HEK293T (cell line): ENCODE results near the gene SYNPO2.

Source experiments
- CTCF ChIA-PET: fragments of 350-600 bp; formaldehyde crosslinking; extraction: SDS; loops from one replicate; lab custom pipeline; 2021; ENCODE audit warnings: antibody characterized with exemption, inconsistent platforms; lab: Yijun Ruan, JAX
- POLR2A ChIA-PET: fragments of 350-600 bp; formaldehyde crosslinking; extraction: SDS; loops from one replicate; lab custom pipeline; 2020; ENCODE audit warnings: antibody characterized with exemption, inconsistent platforms; lab: Yijun Ruan, JAX
- DNase-seq: peaks from one replicate; pipeline ENCODE4 v3.0.0; 2012; ENCODE audit warnings: mixed read lengths; ENCODE audit errors: extremely low spot score
- ARNT ChIP-seq: fragments of 450-650 bp; IDR thresholded peaks from 2 replicates; pipeline ENCODE4 v1.6.1; 2017; ENCODE audit warnings: mild to moderate bottlenecking
- BHLHE40 ChIP-seq: fragments of 450-650 bp; IDR thresholded peaks from 2 replicates; pipeline ENCODE4 v1.6.1; 2016; ENCODE audit warnings: mild to moderate bottlenecking, moderate library complexity, borderline replicate concordance
- CTBP1 ChIP-seq: fragments of 450-650 bp; IDR thresholded peaks from 2 replicates; pipeline ENCODE4 v1.6.1; 2016; ENCODE audit warnings: borderline replicate concordance
- ELF4 ChIP-seq: fragments of 450-650 bp; IDR thresholded peaks from 2 replicates; pipeline ENCODE4 v1.6.1; 2017; ENCODE audit warnings: antibody characterized with exemption
- FOXA1 ChIP-seq: fragments of 450-650 bp; IDR thresholded peaks from 2 replicates; pipeline ENCODE4 v1.6.1; 2016; ENCODE audit warnings: mild to moderate bottlenecking
- FOXK2 ChIP-seq: fragments of 450-650 bp; IDR thresholded peaks from 2 replicates; pipeline ENCODE4 v1.6.1; 2016; ENCODE audit warnings: mild to moderate bottlenecking
- FOXM1 ChIP-seq: fragments of 450-650 bp; IDR thresholded peaks from 2 replicates; pipeline ENCODE4 v1.6.1; 2017; ENCODE audit warnings: mild to moderate bottlenecking, borderline replicate concordance
- HDGF ChIP-seq: fragments of 450-650 bp; IDR thresholded peaks from 2 replicates; pipeline ENCODE4 v1.6.1; 2017; ENCODE audit warnings: antibody characterized with exemption, borderline replicate concordance
- L3MBTL2 ChIP-seq: fragments of 450-650 bp; conservative IDR thresholded peaks from 2 replicates; pipeline ENCODE4 v1.6.1; 2016; ENCODE audit warnings: mild to moderate bottlenecking
- LEF1 ChIP-seq: fragments of 450-650 bp; IDR thresholded peaks from 2 replicates; pipeline ENCODE4 v1.6.1; 2017; ENCODE audit warnings: mild to moderate bottlenecking, borderline replicate concordance
- NFRKB ChIP-seq: fragments of 450-650 bp; IDR thresholded peaks from 2 replicates; pipeline ENCODE4 v1.6.1; 2016; ENCODE audit warnings: mild to moderate bottlenecking, moderate library complexity
- PKNOX1 ChIP-seq: fragments of 450-650 bp; IDR thresholded peaks from 2 replicates; pipeline ENCODE4 v1.6.1; 2016
- SP1 ChIP-seq: fragments of 450-650 bp; IDR thresholded peaks from 2 replicates; pipeline ENCODE4 v1.6.1; 2017
- SUZ12 ChIP-seq: fragments of 450-650 bp; IDR thresholded peaks from 2 replicates; pipeline ENCODE4 v1.6.1; 2016; ENCODE audit warnings: mild to moderate bottlenecking
- TARDBP ChIP-seq: fragments of 450-650 bp; IDR thresholded peaks from 2 replicates; pipeline ENCODE4 v1.6.1; 2016
- ZNF384 ChIP-seq: fragments of 450-650 bp; IDR thresholded peaks from 2 replicates; pipeline ENCODE4 v1.6.1; 2016

The SYNPO2 gene

GRCh38 chr4:119032921-119033685 lies 144.4 kb downstream of the SYNPO2 start:
- ChIA-PET POLR2A (no interaction called here), CTCF (no interaction called here)

GRCh38 chr4:119034276-119035008 lies 145.8 kb downstream of the SYNPO2 start:
- DNase-seq = no peak
- TF ChIP-seq CTBP1 = no peak
- TF ChIP-seq FOXA1 = no peak
- no peak for TF ChIP-seq SUZ12
- TF ChIP-seq ARNT = no peak
- no peak for TF ChIP-seq FOXM1
- no peak for TF ChIP-seq HDGF
- no peak for TF ChIP-seq BHLHE40
- no peak for TF ChIP-seq ELF4
- POLR2A ChIA-PET = no interaction called here
- CTCF ChIA-PET = interaction anchor here (0.8 kb wide), 1 partner anchor 9 kb away, joined by 3 read pairs; no protein-coding TSS in a partner anchor

More at GRCh38 chr4:119032921-119033685, 144.4 kb downstream of the SYNPO2 start:
- DNase-seq = no peak
- TF ChIP-seq L3MBTL2 (no peak), FOXK2 (no peak), SP1 (no peak), FOXA1 (no peak), LEF1 (no peak), SUZ12 (no peak), PKNOX1 (no peak), CTBP1 (no peak), ELF4 (no peak), ZNF384 (no peak), TARDBP (no peak), FOXM1 (no peak), BHLHE40 (no peak), HDGF (no peak), NFRKB (no peak)

GRCh38 chr4:119035951-119036737 lies 147.5 kb downstream of the SYNPO2 start:
- DNase-seq = no peak
- ChIA-PET CTCF (interaction anchor here (0.6 kb wide), 1 partner anchor 9 kb away, joined by 3 read pairs; no protein-coding TSS in a partner anchor), POLR2A (no interaction called here)
- no peak for TF ChIP-seq FOXA1
- no peak for TF ChIP-seq ARNT
- no peak for TF ChIP-seq BHLHE40
- no peak for TF ChIP-seq NFRKB
- TF ChIP-seq PKNOX1 = no peak

- no peak for TF ChIP-seq FOXM1
- TF ChIP-seq ELF4 = no peak
- no peak for TF ChIP-seq L3MBTL2
- no peak for TF ChIP-seq CTBP1
- TF ChIP-seq TARDBP = no peak
- no peak for TF ChIP-seq LEF1
- TF ChIP-seq SUZ12 = no peak
- no peak for TF ChIP-seq FOXA1
- no peak for TF ChIP-seq NFRKB
- no peak for TF ChIP-seq PKNOX1
- no peak for TF ChIP-seq HDGF
- no peak for TF ChIP-seq FOXK2
- no peak for TF ChIP-seq ZNF384
- no peak for TF ChIP-seq SP1
- TF ChIP-seq ARNT = no peak
- no peak for TF ChIP-seq BHLHE40
- DNase-seq = no peak
- CTCF ChIA-PET = no interaction called here
- POLR2A ChIA-PET = no interaction called here
Observed at GRCh38 chr4:119037709-119038108, 149.1 kb downstream of the SYNPO2 start.

GRCh38 chr4:119038116-119038841 lies 149.6 kb downstream of the SYNPO2 start:
- DNase-seq = no peak
- ChIA-PET CTCF (no interaction called here), POLR2A (no interaction called here)
- no peak for TF ChIP-seq FOXK2
- no peak for TF ChIP-seq LEF1
- no peak for TF ChIP-seq ARNT
- no peak for TF ChIP-seq TARDBP
- TF ChIP-seq L3MBTL2 = no peak
